HG03039 (cell line): ENCODE results near the gene CLEC10A.
"Not testable (repeated sequence)": the region's sequence is repeated elsewhere in the genome, so short reads cannot be mapped to it uniquely, and the experiment has no call there.

Source experiments
- ATAC-seq: cut with Tn5 transposase; IDR thresholded peaks from one replicate; pipeline ENCODE4 v1.9.1; 2021; ENCODE audit warnings: mild to moderate bottlenecking, moderate library complexity; ENCODE audit not compliant: unreplicated experiment

Gene CLEC10A

DNA sequence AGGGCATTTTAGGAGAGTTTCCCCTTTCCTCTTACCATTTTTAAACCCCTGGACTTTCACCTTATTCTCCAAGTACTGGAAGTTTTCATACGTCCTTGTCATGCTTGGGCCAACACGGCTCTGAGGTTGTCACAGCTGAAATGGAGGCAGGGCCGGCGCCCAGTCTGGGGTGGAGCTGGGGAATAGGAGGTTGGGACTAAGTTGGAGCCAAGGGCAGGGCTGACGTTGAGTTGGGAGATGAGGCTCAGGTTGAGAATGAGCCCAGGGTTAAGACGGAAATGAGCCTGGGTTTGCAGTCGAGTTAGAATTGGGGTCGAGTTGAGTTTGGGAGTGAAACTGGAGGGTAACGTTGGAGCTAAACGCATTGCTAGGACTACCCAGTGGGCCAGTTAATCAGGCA lies 1.3 kb downstream of the CLEC10A start:
- ATAC-seq: no peak

GRCh38 chr17:7077911-7078546 lies 2.0 kb downstream of the CLEC10A start:
- ATAC-seq: no peak

DNA sequence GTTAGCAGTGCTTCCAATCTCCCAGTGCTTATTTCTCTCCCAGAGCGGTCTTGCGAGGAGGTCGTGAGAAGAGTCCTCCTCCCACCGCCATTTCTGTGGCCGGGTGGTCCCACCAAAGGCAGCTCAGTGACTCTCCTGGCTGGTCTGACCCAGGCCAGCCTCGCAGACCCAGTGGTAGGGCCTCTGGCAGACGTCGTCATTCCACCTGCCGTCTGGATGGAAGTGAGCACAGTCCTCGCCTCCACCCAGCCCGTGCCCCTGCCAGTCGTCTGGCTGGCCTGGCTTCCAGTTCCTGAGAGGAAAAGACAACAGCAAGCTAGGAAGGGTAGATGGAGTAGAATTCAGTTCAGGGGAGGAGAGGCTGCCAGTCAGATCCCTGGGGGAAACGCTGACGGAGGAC lies 5.1 kb downstream of the CLEC10A start:
- ATAC-seq: no peak

DNA sequence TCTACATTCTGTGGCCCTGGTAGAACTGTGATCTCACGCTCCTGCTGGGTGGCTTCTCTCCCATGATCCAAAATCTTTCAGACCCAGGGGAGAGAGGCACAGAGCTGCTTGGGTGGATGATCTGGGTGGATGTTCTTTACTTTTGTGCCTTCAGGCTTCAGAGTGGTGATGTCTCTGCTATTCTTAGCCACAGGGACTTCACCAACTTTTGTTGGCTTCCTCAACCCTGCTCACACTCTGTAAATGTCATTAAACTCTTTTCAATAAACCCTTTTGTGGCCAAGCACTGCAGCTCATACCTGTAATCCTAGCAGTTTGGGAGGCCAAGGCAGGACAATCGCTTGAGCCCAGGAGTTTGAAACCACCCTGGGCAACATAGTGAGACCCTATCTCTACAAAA lies 7.6 kb downstream of the CLEC10A start:
- ATAC-seq: no peak

GRCh38 chr17:7070712-7071111 lies 9.3 kb downstream of the CLEC10A start:
- no peak for ATAC-seq

GRCh38 chr17:7068268-7068667 lies 11.8 kb downstream of the CLEC10A start:
- no peak for ATAC-seq

- no peak for ATAC-seq
Measured at GRCh38 chr17:7067198-7067597, 12.9 kb downstream of the CLEC10A start.

DNA sequence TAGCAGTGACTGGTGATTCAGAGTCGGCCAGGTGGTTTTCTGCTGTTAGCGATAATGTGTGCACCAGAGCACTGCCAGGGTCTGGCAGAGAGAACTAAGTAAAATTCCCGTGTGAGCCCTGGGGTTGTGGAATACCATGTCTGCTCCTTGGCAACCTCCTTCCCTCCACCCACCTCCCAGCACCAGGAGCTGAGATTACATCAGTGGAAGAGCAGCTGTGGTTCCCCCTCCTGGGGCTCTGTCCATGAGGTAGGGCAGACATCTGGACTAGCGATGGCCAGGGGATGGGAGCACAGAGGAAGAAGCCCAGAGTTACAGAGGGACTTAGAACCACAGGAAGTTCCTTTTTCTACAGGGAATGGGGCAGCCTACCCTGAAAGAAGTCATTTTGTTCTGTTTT lies 15.8 kb downstream of the CLEC10A start:
- ATAC-seq: no peak

- no peak for ATAC-seq
Measured at GRCh38 chr17:7063518-7064094, 16.4 kb downstream of the CLEC10A start.

GRCh38 chr17:7060165-7060891 lies 19.7 kb downstream of the CLEC10A start:
- no peak for ATAC-seq

- ATAC-seq: no peak
Measured at GRCh38 chr17:7058831-7059447, 21.1 kb downstream of the CLEC10A start.

DNA sequence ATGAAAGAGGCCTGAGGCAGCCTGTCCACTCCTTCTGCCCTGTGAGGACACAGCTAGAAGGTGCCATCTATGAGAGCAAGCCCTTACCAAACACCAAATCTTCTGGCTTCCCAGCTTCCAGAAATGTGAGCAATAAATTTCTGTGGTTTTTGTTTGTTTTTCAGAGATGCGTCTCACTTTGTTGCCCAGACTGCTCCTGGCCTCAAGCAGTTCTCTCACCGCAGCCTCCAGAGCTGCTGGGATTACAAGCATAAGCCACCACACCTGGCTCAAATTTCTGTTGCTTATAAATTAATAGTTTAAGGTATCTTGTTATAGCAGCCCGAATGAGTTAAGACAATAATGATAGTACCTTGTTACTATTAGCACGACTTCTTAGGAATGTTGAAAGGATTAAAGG lies 23.7 kb downstream of the CLEC10A start:
- no peak for ATAC-seq

- ATAC-seq: not testable (repeated sequence)
Measured at GRCh38 chr17:7050583-7050982, 29.5 kb downstream of the CLEC10A start.

DNA sequence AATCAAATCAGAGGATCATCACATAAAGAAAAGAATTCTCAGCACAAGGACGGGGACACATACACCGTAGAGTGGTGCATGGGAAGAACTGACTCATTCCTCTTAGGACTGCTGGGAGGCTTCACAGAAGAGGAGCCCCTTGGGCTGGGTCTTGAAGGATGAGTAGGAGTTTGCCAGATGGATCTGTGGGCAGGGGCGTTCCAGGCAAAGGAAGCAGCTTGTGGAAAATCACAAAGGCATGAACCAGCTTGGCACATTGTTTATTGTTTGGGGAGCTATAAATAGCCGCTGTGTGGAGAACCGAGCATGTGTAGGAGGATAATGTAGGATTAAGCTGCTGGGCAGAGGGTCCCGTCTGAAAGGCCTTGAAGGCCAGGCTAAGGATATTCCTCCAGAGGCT lies 31.1 kb downstream of the CLEC10A start:
- ATAC-seq: no peak

DNA sequence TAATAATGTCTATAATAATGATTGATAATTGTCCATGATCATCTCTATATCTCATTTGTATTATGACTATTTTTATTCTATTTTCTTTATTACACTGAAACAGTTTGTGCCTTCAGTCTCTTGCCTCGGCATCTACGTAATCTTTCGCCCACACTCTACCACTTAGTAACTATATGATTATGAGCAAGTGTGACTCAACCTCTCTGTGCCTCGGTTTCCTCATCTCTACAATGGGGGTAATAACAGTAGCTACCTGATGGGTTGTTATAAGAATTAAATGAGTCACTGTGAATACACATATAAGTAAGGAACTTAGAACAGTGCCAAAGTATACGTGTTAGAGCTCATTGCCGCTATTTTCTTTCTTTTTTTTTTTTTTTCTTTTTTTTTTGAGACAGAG lies 32.5 kb downstream of the CLEC10A start:
- ATAC-seq: no peak

DNA sequence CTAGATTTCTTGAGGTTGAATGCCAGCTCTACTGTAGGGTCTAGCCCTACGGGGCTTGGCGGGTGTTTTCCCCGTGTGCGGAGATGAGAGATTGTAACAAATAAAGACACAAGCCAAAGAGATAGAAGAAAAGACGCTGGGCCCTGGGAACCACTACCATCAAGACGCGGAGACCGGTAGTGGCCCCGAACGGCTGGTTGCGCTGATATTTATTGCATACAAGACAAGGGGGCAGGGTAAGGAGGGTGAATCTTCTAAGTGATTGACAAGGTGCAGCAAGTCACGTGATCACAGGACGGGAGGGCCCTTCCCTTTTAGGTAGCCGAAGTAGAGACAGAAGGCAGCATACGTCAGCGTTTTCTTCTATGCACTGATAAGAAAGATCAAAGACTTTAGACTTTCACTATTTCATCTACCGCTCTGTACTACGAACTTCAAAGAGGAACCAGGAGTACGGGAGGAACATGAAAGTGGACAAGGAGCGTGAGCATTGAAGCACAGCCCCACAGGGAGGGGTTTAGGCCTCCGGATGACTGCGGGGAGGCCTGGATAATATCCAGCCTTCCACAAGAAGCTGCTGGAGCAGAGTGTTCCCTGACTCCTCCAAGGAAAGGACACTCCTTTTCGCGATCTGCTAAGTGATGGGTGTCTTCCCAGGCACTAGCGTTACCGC lies 33.2 kb downstream of the CLEC10A start:
- not testable (repeated sequence) for ATAC-seq

GRCh38 chr17:7046127-7046724 lies 33.8 kb downstream of the CLEC10A start:
- no peak for ATAC-seq

DNA sequence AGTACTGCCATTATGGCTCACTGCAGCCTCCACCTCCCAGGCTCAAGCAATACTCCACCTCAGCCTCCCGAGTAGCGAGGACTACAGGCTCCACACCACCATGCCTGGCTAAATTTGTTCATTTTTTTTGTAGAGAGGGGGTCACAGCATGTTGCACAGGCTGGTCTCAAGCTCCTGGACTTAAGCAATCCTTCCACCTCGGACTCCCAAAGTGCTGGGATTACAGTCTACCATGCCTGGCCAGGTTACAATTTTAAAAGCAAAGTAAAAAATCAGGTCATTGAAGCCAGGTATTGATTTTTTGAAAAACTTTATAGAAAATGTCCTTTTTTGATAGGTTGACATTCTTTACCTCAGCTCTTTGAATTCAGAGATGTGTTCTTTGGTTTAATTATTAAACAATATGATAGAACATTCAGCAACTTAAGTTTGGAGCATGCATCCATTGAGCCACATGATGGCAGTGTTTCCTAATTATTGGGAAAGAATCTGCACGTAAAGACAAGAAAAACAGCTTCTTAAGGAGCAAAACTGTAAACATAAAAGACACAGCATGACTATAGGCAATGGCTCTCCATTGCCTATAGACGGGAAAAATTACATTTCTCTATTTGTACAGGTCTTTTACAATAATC lies 34.4 kb downstream of the CLEC10A start:
- no peak for ATAC-seq

DNA sequence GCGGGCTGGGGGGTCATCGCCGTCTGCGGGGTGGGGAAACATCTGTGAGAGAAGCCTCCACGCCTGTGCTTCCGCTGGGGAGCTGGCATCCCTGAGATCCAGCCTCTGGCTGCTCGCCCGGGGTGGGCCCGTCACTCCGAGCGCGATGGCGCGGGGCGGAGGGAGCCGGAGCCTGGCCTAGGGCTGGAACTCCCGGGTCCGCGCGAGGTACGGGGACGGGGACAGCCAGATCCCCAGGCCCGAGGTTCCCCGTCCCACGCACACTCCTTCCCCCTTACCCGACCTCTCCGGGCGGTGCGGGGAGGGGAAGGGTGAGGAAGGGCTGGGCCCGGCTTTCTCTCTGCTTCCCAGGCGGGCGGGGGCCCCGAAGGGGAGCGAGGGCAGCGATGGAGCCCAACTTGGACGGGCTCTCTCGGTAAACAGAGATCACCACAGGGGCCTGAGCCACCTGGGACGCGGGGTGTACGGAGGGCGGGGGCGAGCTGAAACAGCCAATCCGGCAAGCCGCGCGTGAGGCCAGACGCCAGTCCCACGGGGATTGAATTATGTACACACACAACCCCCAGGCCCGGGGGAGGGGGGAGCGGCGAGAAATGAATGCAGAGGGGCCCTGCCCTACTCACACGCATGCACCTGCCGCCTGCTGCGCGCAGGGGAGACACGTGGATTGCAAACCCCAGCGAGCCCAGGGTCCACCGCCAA lies 36.4 kb downstream of the CLEC10A start, which contains the start of gene SLC16A11:
Gene SLC16A11, minus strand, starts transcription at position 596 of the 702 bp plus-strand sequence. Its CDS starts 579 bp downstream, at position 17.
- no peak for ATAC-seq

GRCh38 chr17:7043182-7043496 lies 36.9 kb downstream of the CLEC10A start:
- no peak for ATAC-seq
